DMS153 treated with DMSO at 0.1 percent for 48 hours (cell line): Measurements from ENCODE around the gene ZNF569.
"Not testable (repeated sequence)": the region's sequence is repeated elsewhere in the genome, so short reads cannot be mapped to it uniquely, and the experiment has no call there.

Experiments
- DNase-seq: peaks from one replicate; lab custom pipeline; 2025; ENCODE audit not compliant: unreplicated experiment; lab: John Stamatoyannopoulos, UW

Gene ZNF569

DNA sequence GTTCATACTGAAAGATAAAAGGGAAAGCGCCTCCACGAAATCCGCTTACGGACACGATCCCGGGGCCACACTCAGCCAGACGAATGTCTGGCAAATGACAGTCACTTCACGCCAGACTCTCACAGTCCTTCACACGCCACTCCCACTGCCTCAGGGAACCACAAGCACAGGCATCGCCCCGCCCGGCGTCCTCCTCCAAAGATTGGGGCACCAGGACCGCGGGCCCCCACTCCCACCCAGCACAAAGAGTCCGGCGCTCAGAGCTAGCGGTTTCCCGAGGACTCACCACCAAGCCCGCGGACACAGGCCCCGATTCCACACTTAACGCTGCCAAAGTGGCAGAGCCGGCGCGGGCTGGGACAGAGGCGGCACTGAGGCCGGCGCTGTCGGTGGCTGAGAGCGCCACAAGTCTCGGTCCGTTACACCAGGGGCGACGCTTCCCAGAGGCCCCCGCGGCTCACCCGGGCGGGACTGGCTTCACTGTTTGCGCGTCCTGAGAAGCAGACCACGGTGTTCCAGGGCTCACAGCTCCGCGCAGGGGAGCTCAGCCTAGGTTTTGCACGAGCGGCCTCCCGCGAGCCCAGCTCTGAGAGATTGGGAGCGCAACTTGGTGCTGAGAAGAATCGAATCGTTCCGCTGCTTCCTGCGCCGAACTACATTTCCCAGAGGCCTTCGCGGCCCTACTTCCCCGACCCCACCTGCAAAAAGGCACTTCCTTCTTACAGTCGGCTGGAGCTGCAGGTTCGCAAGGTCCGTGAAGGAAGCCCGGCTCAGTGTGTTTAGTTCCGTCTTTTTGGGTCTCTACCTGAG, at the start of gene ZNF569:
TSS of gene ZNF569 (minus strand) at position 647 of the 810 bp plus-strand sequence. CDS start 22,523 bp downstream, outside the sequence.
- DNase-seq, result peak; percentile 31

DNA sequence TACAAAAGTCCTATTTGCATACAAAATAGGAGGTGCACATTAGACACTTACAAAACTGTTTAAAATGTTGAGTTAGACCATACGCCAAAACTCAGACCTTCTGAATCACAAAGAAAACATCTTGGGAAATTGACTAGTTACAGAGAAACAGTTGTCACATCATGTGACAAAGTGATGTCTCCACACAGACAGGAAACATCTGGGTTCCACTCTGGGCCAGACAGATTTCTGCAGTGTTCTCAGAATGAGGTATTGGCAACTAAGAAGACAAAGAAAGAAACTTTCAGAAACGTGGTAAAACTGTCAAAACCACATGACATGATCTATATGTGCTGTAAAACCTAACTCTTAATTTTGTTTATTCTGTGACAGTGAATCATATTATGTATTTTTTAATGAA, 46.2 kb upstream of the ZNF569 start:
- no peak for DNase-seq

DNA sequence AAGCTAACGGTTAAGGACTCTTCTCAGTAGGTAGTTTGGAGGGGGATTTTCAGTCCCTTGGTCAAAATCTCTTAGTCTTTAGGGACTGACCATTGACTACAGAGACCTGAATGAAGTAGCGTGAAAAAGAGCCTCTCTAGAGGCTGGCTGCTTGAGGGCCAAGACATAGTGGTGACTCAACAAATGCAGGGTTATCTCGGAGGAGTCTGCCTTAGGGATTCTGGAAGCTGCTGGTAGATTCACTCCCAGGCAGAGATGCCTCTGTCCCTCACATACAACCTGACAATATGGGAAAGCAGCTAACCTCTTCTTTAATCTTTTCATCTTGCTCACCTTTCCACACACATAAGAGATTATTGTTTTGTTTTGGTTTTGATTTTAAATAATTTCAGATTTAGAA, 44.6 kb upstream of the ZNF569 start:
- DNase-seq, result no peak

DNA sequence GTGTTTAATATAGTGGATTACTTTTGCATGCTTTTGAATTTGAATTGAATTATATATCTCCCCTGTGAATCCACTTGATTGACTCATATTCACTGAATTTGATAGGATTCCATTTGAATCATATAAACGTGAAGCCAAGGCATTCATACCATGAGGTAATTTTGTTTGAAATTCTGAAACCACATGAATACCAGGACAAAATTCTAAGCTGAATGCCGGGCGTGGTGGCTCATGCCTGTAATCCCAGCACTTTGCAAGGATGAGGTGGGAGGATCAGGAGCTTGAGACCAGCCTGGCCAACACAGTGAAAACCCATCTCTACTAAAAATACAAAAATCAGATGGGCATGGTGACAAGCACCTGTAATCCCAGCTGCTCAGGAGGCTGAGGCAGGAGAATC, 43.9 kb upstream of the ZNF569 start:
- DNase-seq, result no peak

DNA sequence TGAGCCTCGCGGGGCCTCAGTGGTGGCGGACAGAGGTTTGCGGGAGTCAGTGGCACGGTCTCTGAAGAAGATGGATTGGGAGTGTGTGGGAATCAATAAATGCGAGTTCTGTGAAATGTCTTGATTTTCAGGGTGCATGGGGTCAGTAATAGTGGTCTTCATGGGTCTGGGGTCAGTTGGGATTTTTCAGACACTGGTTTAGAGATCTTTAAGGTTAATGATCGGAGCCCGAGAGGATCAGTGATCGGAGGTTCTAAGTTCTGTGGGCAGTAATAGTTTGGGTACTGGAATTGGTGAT, 39.9 kb upstream of the ZNF569 start:
- no peak for DNase-seq

DNA sequence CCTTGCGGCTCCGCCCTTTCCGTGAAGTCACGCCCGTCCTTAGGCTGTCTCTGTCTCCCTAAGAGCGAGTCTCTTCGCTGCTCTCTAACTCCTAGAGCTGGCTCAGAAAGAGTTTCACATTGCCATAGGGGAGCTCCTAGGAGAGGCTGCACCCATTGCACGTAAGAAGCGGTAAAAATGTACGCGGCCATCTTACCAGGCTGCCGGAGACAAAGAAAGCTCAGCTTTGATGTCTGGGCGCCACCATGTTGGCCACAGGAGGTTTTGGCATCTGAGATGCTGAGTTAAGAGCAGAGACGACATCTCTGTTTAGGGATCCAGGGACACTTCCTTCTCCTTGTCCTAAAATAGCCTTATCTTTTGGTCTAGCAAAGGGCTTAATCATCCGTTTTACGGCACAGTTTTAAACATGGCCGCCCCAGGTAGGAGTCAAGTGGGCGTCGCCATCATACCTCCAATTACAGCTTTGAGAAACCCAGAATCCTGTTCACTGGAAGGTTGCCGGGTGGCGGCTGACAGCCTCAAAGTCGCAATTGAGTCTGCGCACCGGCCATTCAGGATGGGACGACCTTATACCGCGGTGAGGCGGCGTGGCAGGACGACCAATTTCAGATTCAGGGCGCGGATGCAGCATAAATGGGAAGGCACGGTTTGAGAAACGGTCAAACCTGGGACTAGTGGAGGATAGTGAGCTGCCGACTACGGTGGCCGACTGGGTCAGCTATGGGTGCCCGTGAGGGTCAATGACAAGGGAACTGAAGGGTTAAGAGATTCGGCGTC, 39.3 kb upstream of the ZNF569 start, which contains the start of gene ZNF793:
TSS of gene ZNF793 (plus strand) at position 553 of the 780 bp plus-strand sequence. CDS start 16,501 bp downstream, outside the sequence.
- DNase-seq, result no peak

DNA sequence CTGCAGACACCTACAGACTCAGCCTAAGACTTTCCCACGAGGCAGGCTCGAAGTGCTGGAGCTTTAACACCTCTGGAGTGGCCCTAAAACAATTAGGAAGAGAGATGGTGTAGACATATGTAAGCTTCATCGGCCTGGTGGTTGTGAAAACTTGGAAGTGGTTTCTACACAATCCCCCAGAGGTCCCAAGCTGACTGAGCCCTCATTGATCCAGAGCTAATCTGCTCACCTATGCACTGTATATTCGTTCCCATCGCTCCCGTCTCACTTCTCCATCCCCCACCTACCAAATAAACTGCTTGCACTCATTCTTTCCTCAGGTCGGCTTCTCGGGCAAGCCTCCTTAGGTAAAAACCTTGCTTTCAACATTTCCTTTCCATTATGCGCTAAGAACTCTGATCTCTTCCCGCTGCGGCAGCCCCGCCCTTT, 38.7 kb upstream of the ZNF569 start:
- DNase-seq, result no peak

DNA sequence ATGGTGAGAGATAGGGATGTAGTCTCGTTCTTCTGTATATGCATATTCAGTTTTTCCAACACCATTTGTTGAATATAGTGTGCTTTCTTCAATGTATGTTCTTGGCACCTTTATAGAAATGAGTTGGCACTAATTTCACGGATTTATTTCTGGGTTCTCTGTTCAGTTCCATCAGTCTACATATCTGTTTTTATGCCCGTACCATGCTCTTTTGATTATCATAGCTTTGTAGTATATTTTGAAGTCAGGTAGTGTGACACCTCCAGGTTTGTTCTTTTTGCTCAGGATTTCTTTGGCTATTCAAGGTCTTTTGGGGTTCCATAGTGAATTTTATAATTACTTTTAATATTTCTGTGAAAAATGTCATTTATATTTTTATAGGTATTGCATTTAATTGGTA, 25.0 kb upstream of the ZNF569 start:
- no peak for DNase-seq

DNA sequence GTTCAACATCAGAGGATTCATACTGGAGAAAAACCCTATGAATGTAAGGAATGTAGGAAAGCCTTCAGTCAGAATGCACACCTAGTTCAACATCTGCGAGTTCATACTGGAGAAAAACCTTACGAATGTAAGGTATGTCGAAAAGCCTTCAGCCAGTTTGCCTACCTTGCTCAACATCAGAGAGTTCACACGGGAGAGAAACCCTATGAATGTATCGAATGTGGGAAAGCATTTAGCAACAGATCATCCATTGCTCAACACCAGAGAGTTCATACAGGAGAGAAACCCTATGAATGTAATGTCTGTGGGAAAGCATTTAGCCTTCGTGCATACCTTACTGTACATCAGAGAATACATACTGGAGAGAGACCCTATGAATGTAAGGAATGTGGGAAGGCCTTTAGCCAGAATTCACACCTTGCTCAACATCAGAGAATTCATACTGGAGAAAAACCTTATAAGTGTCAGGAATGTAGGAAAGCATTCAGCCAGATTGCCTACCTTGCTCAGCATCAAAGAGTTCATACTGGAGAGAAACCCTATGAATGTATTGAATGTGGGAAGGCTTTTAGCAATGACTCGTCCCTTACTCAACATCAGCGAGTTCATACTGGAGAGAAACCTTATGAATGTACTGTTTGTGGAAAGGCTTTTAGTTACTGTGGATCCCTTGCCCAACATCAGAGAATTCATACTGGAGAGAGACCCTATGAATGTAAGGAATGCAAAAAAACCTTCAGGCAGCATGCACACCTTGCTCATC, 17.3 kb upstream of the ZNF569 start:
- DNase-seq, result no peak

DNA sequence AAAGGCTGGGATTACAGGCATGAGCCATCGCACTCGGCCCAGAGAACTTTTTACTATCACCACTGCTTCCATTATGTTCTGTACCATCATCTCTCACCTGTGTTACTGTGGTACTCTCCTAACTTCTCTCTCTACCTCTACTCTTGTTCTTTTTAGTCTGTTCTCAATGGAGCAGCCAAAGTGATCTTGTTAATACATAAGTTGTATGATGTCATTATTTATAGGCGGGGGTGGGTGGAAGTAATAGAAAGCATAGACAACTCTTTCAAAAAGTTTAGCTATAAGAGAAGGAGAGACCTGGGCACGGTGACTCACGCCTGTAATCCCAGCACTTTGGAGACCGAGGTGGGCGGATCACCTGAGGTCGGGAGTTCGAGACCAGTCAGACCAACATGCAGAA, 4.9 kb upstream of the ZNF569 start:
- DNase-seq, result no peak

DNA sequence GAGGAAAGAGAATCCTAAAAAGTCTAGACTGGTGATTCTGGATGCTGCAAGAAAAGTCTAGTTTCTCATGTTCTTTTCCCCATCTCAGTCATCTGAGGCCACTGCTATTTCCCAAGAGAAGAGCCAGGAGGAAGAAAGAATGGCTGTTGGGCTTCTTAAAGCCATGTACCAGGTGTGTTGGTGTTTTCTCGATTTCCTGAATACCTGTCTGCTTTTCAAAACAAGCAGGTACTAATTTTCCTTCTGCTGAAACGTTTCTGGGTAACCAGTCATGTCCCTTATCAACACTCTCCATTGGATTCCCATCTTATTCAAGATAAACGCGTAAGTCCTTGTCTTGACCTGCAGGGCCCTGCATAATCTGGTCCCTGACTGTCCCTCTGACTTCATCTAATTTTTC, 3.0 kb upstream of the ZNF569 start:
- no peak for DNase-seq

DNA sequence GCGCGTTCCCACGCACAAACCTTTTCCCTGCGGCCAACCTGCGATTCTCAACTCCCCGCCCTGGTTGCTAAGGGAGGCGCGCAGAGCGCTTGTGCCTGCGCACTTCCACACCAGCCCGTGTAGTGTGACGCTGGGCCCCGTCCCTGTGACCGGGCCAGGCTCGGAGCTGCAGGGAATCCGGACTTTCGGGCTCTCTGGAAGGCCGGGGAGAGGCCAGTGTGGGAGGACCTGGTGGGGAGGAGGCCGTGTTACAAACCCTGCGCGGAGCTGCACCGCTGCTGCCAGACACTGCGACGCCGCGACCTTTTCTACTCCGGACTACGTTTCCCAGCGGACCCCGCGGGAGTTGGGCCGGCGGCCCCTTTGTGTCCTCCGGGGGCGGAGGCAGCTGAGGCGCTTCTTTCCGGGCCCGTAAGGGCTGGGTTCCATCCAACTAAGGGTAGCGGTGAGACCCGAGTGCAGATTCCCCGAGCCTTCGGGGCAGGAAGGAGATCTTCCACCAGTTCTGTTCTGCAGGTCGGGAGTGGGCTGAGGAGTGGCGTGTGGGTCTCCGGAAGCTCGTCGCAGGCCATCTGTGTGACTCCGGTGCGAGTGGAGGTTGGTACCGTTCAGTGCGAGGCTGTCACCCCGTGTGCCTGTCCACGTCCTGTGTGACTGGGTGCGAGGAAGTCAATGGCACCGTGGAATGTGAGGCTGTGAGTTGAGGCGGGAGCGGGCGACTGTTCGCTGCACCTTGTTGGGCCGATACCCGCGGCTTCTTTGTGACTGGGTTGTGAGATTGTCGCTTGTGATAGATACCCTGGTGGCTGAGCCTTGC, 1.9 kb upstream of the ZNF569 start, which contains the start of gene ZNF570:
TSS of gene ZNF570 (plus strand) at position 396 of the 817 bp plus-strand sequence. CDS start 999 bp downstream, outside the sequence.
- peak; percentile 42 for DNase-seq

DNA sequence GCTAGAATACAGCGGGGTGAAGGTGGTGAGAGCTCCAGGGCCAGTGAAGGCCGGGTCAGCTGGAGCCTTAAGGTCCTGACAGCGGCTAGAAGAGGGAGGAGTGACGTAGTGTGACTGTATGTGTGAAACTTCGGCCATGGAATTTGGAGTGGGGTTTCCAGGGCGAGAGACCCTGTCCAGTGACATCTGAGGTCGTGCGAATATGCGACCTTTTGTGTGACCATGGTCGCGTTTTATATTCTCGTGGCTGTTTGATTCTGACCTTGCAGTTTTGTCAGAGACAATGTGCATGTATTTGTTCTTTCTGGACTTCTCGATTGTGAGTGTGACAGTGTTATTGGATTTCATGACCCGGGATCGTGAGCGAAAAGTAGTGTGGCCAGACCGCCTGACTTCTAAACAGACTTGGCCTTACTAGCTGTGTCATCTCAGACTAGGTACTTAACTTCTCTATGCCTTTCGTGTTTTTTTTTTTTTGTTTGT, 405 bp upstream of the ZNF569 start:
- no peak for DNase-seq

DNA sequence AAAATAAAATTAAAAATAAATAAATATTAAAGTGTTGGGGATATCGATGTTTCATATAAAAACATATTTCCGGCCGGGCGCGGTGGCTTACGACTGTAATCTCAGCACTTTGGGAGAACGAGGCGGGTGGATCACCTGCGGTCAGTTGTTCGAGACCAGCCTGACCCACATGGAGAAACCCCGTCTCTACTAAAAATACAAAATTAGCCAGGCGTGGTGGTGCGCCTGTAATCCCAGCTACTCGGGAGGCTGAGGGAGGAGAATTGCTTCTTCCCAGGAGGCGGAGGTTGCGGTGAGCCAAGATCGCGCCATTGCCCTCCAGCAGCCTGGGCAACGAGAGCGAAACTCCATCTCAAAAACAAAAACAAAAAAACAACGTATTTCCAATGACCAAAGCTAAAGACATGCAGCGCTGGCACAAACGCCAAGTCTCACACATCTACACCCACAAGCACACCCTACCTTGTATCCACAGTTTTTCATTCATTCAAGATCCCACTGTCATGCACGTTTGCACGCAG, 907 bp downstream of the ZNF569 start:
- no peak for DNase-seq

DNA sequence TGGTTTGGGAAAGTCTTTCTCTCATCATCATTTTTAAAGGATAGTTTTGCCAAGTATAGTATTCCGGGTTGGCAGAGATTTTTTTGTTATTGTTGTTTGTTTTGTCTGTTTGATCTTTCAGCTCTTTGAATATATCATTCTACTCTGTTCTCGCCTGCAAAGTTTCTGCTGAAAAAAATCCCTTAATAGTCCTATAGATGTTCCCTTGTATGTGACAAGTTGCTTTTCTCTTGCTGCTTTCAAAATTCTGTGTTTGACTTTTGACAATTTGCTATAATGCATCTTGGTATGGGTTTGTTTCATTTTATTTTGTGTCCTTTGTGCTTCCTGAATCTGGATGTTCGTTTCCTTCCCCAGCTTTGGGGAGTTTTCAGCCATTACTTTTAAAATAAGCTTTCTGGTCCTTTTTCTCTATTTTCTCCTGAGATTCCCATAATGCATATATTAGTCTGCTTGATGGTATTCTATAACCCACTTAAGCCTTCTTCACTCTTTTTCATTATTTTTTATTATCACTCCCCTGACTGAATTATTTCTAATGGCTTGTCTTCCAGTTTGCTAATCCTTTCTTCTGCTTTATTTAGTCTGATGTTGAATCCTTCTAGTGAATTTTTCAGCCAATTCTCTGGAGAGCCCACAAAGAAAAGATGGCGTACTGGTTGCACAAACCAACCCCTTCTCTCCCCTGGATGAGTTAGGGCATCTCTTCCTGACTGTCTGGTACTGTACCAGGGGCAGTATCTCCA, 14.6 kb downstream of the ZNF569 start:
- DNase-seq, result no peak

DNA sequence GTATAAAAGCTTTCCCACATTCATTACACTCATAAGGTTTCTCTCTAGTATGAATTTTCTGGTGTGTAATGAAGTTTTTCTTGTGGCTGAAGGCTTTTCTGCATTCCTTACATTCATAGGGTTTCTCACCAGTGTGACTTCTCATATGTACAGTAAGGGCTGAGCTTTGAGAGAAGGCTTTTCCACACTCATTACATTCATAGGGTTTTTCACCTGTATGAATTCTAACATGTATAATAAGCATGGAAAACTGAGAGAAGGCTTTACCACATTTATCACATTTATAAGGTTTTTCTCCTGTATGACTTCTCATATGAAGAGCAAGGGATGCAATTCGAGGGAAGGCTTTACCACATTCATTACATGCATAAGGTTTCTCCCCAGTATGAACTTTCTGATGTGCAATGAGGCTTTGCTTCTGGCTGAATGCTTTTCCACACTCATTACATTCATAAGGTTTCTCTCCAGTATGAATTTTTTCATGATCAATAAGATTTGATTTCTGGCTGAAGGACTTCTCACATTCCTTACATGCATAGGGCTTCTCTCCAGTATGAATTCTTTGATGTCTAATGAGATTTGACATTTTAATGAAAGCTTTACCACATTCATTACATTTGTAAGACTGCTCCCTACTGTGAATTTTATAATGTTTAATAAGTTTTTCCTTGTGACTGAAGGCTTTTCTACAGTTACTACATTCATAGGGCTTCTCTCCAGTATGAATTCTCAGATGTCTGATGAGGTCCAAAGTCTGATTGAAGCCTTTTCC, 53.7 kb downstream of the ZNF569 start:
- no peak for DNase-seq

DNA sequence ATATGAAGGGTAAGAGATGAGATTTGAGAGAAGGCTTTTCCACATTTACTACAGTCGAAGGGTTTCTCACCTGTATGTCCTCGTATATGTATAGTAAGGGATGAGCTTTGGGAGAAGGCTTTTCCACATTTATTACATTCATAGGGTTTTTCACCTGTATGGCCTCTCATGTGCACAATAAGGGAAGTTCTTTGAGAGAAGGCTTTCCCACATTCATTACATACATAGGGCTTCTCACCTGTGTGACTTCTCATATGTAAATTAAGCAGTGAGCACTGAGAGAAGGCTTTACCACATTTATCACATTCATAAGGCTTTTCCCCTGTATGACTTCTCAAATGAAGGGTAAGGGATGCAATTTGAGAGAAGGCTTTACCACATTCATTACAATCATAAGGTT, 54.5 kb downstream of the ZNF569 start:
- no peak for DNase-seq

DNA sequence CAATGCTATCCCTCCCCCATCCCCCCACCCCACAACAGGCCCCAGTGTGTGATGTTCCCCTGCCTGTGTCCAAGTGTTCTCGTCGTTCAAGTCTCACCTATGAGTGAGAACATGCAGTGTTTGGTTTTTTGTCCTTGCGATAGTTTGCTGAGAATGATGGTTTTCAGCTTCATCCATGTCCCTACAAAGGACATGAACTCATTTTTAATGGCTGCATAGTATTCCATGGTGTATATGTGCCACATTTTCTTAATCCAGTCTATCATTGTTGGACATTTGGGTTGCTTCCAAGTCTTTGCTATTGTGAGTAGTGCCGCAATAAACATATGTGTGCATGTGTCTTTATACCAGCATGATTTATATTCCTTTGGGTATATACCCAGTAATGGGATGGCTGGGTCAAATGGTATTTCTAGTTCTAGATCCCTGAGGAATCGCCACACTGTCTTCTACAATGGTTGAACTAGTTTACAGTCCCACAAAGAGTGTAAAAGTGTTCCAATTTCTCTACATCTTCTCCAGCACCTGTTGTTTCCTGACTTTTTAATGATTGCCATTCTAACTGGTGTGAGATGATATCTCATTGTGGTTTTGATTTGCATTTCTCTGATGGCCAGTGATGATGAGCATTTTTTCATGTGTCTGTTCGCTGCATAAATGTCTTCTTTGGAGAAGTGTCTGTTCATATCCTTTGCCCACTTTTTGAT, 61.0 kb downstream of the ZNF569 start:
- not testable (repeated sequence) for DNase-seq
